HG03571 (cell line): Measurements from ENCODE around the gene LEMD1.

Source experiments
- ATAC-seq: cut with Tn5 transposase; IDR thresholded peaks from one replicate; pipeline ENCODE4 v1.9.1; 2021; ENCODE audit not compliant: unreplicated experiment

LEMD1 gene

DNA sequence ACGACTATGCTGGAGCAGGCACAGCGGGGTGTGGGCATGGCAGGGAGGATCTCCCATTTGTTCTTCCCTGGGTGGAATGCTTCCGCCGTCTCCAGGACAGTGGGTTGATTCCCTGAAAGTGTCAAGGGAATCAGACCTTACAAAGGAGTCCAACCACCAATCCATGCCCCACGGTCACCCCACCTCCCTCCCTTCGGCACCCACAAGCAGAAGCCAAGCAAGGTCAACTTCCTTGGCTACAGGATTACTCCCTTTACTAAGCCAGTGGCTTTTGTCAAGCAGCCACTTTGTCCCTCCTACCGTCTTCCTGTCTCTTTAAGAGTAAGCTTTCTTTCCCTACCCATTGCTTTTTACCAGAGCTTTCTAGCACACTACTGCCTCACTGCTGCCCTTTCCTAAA is 84.4 kb downstream of the LEMD1 start:
- no peak for ATAC-seq

DNA sequence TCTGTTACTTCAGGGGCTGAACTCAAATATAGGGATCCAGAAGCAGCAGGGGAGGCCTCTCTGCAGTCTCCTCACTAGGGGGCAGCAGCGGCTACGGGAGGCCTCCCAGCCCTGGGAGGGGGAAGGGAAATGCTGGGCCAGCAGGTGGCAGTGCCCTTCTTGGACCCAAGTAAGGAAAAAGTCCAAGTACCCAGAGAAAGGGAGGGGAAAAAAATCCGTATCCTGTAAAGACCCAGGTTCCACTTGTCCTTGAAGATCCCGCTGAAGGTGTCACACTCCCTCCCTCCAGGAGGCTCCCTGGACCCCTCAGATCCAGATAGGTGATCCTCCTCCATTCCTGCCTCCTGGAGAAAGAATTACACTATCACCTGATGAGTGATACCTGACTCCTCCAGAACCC is 86.2 kb downstream of the LEMD1 start:
- no peak for ATAC-seq

- ATAC-seq: no peak
Observed at GRCh38 chr1:205332015-205332791, 89.7 kb downstream of the LEMD1 start.
